ENCODE measurements around the gene LRCH1. TPM values are rescaled to one million over a fixed set of nuclear protein-coding genes. Genes with fewer than 3 reads are reported as not detected.

Gene LRCH1
- total RNA-seq, 4 donors from 2014 or later: 34.3 to 43.9 (median 40.3) TPM

- H3K4me3 ChIP-seq (ENCODE audit: low read depth, poor library complexity, severe bottlenecking): no peak overlapping the region
- WGBS, 2 donors: 59 to 68% methylated on average over 9 of the region's 9 CpGs
- no peak for DNase-seq (ENCODE audit: low spot score in 2 of 2)
- intact Hi-C loops (cut with DNase I; ENCODE audit: low total_unique reads): no loop called here
- no peak for TF ChIP-seq CTCF (IDR thresholded peaks at IDR 0.05)
- TF ChIP-seq POLR2A (IDR thresholded peaks at IDR 0.05): no peak
Observed at GRCh38 chr13:46607768-46608564, 55.0 kb downstream of the LRCH1 start.

- no peak overlapping the region for H3K4me3 ChIP-seq (ENCODE audit: low read depth, poor library complexity, severe bottlenecking)
- no peak for TF ChIP-seq POLR2A (IDR thresholded peaks at IDR 0.05)
- TF ChIP-seq CTCF (IDR thresholded peaks at IDR 0.05): no peak
- intact Hi-C loops (cut with DNase I; ENCODE audit: low total_unique reads): no loop called here
- 82 to 89% methylated on average over 4 of the region's 4 CpGs for WGBS, 2 donors
- DNase-seq (ENCODE audit: low spot score in 2 of 2): no peak
Observed at GRCh38 chr13:46609052-46609451, 56.1 kb downstream of the LRCH1 start.

DNA sequence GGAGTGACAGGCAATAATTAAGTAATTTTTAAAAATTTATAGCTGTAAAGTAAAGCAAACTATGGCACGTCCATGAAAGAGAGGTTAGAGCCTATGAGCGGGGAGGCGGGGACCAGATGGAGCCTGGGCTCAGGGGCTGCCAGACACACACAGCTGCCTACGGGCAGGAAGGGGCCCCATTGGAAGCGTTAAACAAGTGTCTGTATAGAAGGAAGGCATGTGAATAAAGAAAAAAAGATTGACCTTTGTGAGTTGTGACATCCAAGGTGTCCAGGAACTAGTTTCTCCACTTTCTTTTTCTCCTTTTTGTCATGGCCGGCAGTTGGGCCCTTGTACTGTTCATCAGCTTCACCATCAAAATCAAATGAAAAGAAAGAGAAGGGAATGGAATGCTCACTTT is 56.8 kb downstream of the LRCH1 start:
- WGBS, 2 donors: 90 to 92% methylated on average over 6 of the region's 6 CpGs
- H3K4me3 ChIP-seq (ENCODE audit: low read depth, poor library complexity, severe bottlenecking): no peak overlapping the region
- TF ChIP-seq POLR2A (IDR thresholded peaks at IDR 0.05) (no peak), CTCF (IDR thresholded peaks at IDR 0.05) (no peak)
- DNase-seq (ENCODE audit: low spot score in 2 of 2): no peak
- intact Hi-C loops (cut with DNase I; ENCODE audit: low total_unique reads): no loop called here

DNA sequence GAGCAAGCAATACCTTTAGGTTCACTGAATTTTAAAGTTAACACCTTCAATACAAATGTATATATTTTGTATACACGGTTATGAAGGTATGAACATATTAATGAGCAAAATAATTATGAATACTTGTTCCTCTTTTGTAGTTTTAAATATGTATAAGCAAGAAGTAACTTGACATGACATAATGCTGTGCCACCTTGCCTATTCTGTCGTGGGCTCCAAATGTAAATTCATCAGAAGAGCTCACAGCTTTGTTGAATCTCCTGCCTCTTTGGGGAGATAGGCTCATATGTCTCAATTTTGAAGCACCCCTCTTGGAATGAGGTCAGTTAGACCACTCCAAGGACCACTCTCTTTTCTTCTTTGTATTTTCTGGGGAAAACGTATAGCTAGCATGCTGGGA is 59.3 kb downstream of the LRCH1 start:
- H3K4me3 ChIP-seq (ENCODE audit: low read depth, poor library complexity, severe bottlenecking): no peak overlapping the region
- intact Hi-C loops (cut with DNase I; ENCODE audit: low total_unique reads): no loop called here
- no peak for DNase-seq (ENCODE audit: low spot score in 2 of 2)
- WGBS, 2 donors: 88 to 90% methylated on average over 3 of the region's 3 CpGs
- TF ChIP-seq POLR2A (IDR thresholded peaks at IDR 0.05) (no peak), CTCF (IDR thresholded peaks at IDR 0.05) (no peak)

DNA sequence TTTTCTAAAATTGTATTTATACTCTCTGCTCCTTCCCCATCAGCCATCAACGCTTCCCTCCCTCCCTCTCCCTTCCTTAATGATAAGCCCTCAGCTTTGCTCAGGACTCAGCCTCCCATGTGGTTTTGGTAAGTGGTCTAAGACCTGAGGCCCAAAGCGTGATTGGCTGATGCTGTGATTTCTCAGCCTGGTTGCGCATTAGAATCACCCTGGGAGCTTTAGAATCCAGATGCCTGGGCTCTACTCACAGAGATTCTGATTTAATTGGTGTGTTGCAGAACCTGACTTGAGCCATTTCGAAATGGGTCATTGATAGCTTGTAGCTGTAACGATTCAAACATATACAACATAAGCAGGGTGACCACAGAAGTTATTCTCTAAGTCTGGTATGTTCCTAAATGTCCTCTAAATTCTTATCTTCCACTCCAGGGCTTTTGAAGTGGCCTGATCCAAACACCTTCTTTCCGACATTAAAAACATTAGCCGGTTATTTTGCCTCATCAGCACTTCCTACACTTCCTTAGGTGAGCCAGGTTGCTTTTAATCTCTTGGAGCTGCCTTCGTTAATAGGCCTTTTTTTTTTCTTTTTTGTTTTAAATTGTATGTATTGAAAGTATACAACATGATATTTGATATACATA is 60.6 kb downstream of the LRCH1 start:
- WGBS, 2 donors: 89 to 92% methylated on average over 8 of the region's 8 CpGs
- no peak overlapping the region for H3K4me3 ChIP-seq (ENCODE audit: low read depth, poor library complexity, severe bottlenecking)
- intact Hi-C loops (cut with DNase I; ENCODE audit: low total_unique reads): no loop called here
- no peak for TF ChIP-seq POLR2A (IDR thresholded peaks at IDR 0.05)
- no peak for TF ChIP-seq CTCF (IDR thresholded peaks at IDR 0.05)
- DNase-seq (ENCODE audit: low spot score in 2 of 2): no peak

Data from lower leg skin (tissue), 4 donors.